ENCODE results near the gene ENTR1.

ENTR1 gene

DNA sequence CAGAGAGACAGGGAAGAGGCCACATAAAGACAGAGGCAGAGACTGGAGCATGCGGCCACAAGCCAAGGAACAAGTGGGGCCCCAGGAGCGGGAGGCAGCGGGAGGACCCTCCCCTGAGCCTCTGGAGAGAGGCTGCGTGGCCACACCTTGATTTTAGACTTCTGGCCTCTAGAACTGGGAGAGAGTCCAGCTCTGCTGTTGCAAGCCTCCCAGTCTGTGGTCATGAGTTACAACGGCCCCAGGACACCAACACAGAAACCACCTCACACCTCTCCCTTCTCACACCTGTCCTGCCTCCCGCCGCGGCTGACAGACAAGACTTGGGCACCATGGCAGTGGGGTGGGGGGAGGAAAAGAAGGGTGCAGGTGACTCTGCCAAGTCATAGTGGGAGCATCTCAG lies 27.0 kb upstream of the ENTR1 start:
- Histone ChIP-seq H3K4me3 (ENCODE audit: low read length) (peak overlapping the region; percentile 87), H3K9ac (ENCODE audit: low read length) (peak overlapping the region; percentile 90), H3K4me1 (ENCODE audit: control insufficient read depth, insufficient read depth, low read length) (peaks cover 25% of the 10 kb centered on the region), H3K27me3 (replicated peaks; ENCODE audit: control insufficient read depth, insufficient read depth, low read length) (no peaks in the 10 kb centered on the region), H3K36me3 (ENCODE audit: control insufficient read depth, insufficient read depth, low read length, severe bottlenecking) (peaks cover 27% of the 10 kb centered on the region), H3K9me3 (ENCODE audit: control insufficient read depth, low read length) (no peaks in the 10 kb centered on the region)
- DNase-seq (ENCODE audit: low read depth) = peak; percentile 52

DNA sequence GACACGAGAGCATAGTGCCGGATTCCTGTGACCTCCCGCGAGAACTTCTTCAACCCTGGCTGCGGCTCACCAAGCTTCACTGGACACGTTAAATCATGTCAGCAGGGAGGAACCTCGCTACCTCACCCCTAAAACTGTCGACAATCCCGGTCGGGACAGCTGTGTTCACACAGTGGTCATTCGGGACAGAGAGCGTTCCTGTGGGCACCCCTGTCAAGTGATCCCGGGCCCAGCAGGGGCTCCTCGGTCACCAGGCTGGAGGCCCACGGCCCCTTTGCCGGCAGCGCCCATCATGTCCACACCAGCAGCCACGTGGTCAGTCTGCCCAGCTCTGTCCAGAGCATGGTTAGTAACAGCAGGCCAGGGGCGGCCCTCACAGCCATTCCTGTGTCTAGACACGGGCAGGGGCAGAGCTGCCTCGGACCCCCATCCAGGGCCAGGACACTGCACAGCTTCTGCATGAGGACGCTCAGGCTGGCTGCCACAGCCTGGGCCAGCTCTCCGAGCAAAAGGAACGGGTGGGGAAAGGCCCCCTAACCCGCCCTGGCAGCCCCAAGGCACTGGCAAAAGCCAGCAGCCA lies 25.7 kb upstream of the ENTR1 start:
- Histone ChIP-seq H3K27me3 (replicated peaks; ENCODE audit: control insufficient read depth, insufficient read depth, low read length) (no peaks in the 10 kb centered on the region), H3K36me3 (ENCODE audit: control insufficient read depth, insufficient read depth, low read length, severe bottlenecking) (peaks cover 21% of the 10 kb centered on the region), H3K4me3 (ENCODE audit: low read length) (no peak overlapping the region), H3K9ac (ENCODE audit: low read length) (no peak overlapping the region), H3K4me1 (ENCODE audit: control insufficient read depth, insufficient read depth, low read length) (peaks cover 25% of the 10 kb centered on the region), H3K9me3 (ENCODE audit: control insufficient read depth, low read length) (no peaks in the 10 kb centered on the region)
- DNase-seq (ENCODE audit: low read depth) = no peak

DNA sequence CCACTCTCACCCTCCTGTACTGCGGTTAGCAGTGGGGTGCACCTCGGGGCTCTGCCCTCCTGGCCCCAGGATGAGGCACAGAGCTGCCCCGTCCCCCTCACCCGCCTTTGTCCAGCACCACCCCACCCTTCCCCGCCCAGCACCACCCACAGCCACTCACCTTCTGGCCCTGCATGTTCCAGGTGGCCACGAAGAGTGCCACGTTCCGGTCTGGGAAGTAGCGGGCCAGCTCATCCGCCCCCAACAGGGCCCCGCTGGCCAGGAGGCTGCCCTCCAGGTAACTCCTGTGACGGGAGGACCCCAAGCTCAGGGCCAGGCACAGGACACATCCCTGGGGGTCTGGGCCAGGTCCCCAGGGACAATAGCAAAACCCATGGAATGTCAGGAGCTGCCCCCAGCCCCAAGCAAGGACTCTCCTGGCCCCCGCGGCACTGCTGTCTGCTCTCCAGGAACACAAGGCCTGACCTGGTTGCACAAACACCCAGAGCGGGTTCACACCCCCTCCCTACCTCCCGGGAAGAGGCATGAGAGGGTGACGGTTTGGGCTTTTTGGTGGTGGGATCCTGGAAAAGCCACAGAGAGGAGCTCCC lies 24.3 kb upstream of the ENTR1 start:
- H3K27me3 ChIP-seq (replicated peaks; ENCODE audit: control insufficient read depth, insufficient read depth, low read length) = no peaks in the 10 kb centered on the region
- H3K4me1 ChIP-seq (ENCODE audit: control insufficient read depth, insufficient read depth, low read length) = peaks cover 20% of the 10 kb centered on the region
- H3K36me3 ChIP-seq (ENCODE audit: control insufficient read depth, insufficient read depth, low read length, severe bottlenecking) = peaks cover 22% of the 10 kb centered on the region
- DNase-seq (ENCODE audit: low read depth) = no peak
- no peak overlapping the region for H3K9ac ChIP-seq (ENCODE audit: low read length)
- H3K4me3 ChIP-seq (ENCODE audit: low read length) = no peak overlapping the region
- no peaks in the 10 kb centered on the region for H3K9me3 ChIP-seq (ENCODE audit: control insufficient read depth, low read length)

DNA sequence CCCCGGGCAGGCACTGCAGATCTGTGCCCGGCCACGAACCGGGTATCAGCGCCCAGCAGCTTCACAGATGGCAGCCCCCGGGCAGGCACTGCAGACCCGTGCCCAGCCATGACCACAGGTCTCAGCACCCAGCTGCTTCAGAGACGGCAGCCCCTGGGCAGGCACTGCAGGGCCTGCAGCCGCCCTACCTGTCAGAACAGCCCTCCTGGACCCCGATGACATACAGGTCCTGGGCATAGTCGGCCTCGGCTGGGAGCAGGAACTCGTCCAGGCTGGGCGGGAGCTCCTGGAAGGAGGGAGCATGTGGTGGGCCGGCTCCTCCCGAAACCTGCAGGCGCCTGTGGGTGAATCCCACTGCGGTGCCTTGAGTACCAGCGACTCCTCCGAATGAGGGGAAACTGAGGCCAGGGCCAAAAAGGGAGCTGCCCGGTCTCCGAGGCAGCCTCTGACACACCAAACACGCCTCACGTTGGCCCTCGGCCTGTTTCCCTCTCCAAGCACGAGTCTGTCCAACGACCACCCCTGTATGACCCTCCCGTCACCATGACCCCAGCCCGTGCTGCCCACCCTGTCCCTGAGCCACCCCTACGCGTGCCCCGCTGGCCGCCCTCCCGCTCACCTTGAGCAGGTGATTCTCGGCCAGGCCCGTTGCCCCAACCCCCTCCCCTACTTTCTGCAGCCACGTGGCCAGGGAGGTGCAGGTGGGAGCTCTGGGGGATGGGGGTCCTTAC lies 23.6 kb upstream of the ENTR1 start:
- Histone ChIP-seq H3K9me3 (ENCODE audit: control insufficient read depth, low read length) (no peaks in the 10 kb centered on the region), H3K9ac (ENCODE audit: low read length) (no peak overlapping the region), H3K4me3 (ENCODE audit: low read length) (no peak overlapping the region), H3K4me1 (ENCODE audit: control insufficient read depth, insufficient read depth, low read length) (peaks cover 20% of the 10 kb centered on the region), H3K36me3 (ENCODE audit: control insufficient read depth, insufficient read depth, low read length, severe bottlenecking) (peaks cover 28% of the 10 kb centered on the region), H3K27me3 (replicated peaks; ENCODE audit: control insufficient read depth, insufficient read depth, low read length) (no peaks in the 10 kb centered on the region)
- DNase-seq (ENCODE audit: low read depth) = no peak

DNA sequence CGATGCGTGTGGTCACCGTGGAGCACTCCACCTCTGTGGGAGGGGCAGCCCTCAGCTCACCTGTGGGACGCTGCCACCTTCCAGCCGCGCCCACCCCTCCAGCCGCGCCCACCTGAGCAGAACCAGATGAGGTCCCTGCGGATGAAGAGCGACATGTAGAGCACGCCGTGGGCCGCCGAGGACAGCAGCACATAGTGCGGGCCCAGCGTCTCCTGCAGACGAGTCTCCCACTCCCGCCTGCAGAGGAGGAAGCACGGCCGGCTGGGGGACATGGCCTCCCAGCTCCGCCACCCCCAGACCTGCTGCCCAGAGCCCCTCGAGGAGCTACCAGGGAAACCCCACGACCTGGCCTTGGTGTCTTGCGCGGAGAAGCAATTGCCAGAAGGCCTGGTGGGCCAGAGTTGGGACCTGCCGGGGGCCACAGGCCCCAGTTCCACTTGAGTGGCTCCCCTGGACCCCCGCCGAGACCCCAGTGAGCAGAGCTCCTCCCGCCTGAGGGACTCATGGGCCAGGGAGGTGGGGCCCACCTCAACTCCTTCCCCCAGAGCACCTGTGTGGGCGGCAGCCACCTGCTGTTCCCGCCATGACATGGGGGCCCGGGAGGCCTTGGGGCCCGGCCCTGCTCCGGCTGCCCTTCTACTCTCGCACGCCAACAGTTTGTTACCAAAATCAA lies 22.8 kb upstream of the ENTR1 start:
- Histone ChIP-seq H3K9ac (ENCODE audit: low read length) (no peak overlapping the region), H3K4me3 (ENCODE audit: low read length) (no peak overlapping the region), H3K36me3 (ENCODE audit: control insufficient read depth, insufficient read depth, low read length, severe bottlenecking) (peaks cover 32% of the 10 kb centered on the region), H3K27me3 (replicated peaks; ENCODE audit: control insufficient read depth, insufficient read depth, low read length) (no peaks in the 10 kb centered on the region), H3K4me1 (ENCODE audit: control insufficient read depth, insufficient read depth, low read length) (peaks cover 19% of the 10 kb centered on the region), H3K9me3 (ENCODE audit: control insufficient read depth, low read length) (no peaks in the 10 kb centered on the region)
- DNase-seq (ENCODE audit: low read depth) = no peak

DNA sequence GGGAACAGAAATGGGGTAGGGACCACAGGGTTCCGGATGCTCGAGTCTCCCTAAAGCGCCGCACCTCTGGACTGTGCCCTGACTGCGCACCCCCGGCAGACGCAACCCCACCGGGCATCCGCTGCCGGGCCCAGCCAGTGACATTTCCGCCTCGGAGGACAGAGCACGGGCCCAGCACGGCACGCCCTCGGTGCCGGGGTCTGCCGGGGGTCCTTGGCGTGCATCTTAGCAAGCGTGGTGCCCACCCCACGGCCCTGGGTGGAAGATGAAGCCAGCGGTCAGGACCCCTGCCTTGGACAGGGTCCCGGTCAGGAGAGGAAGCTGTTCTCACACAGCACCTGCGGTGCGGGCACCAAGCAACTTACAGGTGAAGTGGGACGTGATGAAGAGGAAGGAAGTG lies 22.2 kb upstream of the ENTR1 start:
- DNase-seq (ENCODE audit: low read depth) = no peak
- Histone ChIP-seq H3K4me3 (ENCODE audit: low read length) (no peak overlapping the region), H3K4me1 (ENCODE audit: control insufficient read depth, insufficient read depth, low read length) (peaks cover 13% of the 10 kb centered on the region), H3K36me3 (ENCODE audit: control insufficient read depth, insufficient read depth, low read length, severe bottlenecking) (peaks cover 32% of the 10 kb centered on the region), H3K27me3 (replicated peaks; ENCODE audit: control insufficient read depth, insufficient read depth, low read length) (no peaks in the 10 kb centered on the region), H3K9ac (ENCODE audit: low read length) (no peak overlapping the region), H3K9me3 (ENCODE audit: control insufficient read depth, low read length) (no peaks in the 10 kb centered on the region)

DNA sequence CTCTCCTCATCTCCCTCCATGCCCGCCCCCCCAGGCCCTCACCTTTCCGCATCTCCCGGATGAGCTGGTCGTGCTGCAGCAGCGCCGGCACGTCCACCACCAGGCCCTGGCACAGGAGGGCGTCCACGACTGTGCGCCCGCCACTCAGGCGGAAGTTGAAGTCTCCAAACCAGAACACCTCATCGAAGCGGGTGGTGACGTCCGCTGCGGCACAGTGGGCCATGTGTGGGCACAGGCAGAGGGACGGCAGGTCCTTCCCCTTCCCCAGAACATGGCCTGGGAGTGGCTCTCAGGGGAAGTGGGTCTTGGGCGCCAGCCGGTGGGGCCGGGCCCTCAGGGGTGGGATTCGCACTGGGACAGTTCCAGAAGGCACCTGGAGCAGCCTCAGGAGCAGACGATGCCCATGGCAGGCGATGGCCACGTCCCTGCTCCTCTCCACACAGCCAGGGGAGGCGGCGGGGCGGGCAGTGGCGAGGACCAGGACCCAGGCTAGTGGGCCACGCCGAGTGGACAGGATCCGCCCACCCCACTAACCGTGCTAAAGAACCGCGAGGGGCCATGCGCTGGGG lies 21.5 kb upstream of the ENTR1 start:
- peaks cover 6% of the 10 kb centered on the region for H3K4me1 ChIP-seq (ENCODE audit: control insufficient read depth, insufficient read depth, low read length)
- H3K27me3 ChIP-seq (replicated peaks; ENCODE audit: control insufficient read depth, insufficient read depth, low read length) = no peaks in the 10 kb centered on the region
- H3K9ac ChIP-seq (ENCODE audit: low read length) = no peak overlapping the region
- no peak overlapping the region for H3K4me3 ChIP-seq (ENCODE audit: low read length)
- no peak for DNase-seq (ENCODE audit: low read depth)
- H3K9me3 ChIP-seq (ENCODE audit: control insufficient read depth, low read length) = no peaks in the 10 kb centered on the region
- H3K36me3 ChIP-seq (ENCODE audit: control insufficient read depth, insufficient read depth, low read length, severe bottlenecking) = peaks cover 32% of the 10 kb centered on the region

DNA sequence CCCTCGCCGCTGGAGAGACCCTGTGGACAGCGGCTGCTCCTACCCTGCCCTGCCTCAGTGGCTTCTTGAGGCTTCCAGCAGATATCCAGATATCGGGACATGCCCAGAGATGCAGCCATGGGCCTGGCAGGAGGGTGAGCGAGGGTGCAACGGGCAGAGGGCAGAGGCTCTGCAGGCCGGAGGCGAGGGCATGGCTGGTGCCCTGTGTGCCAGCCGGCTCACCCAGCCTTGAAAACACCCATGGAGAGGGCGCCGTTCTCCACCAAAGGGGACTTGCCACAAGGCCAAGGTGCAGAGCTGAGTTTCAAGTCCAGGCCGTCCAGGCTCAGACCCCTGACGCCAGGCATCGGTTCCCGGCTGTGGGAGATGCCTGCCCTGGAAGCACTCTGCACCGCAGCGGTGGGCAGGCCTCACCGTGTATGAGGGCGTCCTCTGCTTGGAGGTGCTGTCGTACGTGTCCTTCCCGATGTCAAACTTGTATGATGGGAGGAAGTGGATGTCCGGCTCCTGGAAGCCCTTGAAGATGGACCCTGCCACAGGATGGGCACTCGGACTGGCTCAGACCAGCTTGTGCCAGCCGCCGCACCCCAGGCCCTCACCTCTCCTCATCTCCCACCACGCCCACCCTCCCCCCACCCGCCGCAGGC lies 20.3 kb upstream of the ENTR1 start:
- Histone ChIP-seq H3K9ac (ENCODE audit: low read length) (no peak overlapping the region), H3K4me1 (ENCODE audit: control insufficient read depth, insufficient read depth, low read length) (no peaks in the 10 kb centered on the region), H3K36me3 (ENCODE audit: control insufficient read depth, insufficient read depth, low read length, severe bottlenecking) (peaks cover 32% of the 10 kb centered on the region), H3K9me3 (ENCODE audit: control insufficient read depth, low read length) (no peaks in the 10 kb centered on the region), H3K4me3 (ENCODE audit: low read length) (no peak overlapping the region), H3K27me3 (replicated peaks; ENCODE audit: control insufficient read depth, insufficient read depth, low read length) (no peaks in the 10 kb centered on the region)
- no peak for DNase-seq (ENCODE audit: low read depth)

DNA sequence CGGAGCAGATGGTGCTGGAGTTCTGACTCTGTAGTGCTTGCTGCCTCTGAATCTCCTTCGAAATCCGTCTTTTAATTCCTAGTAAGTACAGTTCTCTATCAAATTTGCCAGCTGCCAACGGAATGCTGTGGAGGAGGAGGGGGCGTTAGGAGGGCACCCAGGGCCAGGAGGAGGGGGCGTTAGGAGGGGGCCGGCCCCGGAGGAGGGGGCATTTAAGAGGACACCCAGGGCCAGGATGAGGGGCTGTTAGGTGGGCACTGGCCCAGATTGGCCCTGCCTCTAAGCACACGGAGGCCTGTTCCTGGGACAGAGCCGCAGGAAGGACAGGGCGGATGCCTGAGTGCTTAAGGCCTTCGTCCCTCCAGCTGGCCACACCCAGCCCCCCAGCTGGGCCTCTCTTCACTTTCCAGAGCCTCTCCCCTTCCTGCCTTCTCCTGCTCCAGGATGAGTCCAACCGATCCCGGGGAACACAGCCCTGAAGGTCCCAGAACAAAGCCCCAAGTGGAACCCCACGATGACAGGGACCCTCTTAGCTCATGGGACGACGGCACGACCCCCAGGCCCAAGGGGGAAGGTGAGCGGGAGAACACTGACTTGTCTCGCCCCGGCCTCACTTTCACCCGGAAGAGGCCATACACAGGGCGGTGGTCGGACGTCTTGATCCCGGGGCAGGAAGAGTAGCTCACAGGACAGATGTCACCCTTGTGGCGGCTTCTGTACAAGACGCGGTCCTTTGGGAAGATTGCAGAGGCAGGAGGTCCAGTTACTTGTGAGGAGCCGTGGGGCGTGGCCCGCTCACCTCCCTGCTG lies 19.5 kb upstream of the ENTR1 start:
- no peaks in the 10 kb centered on the region for H3K9me3 ChIP-seq (ENCODE audit: control insufficient read depth, low read length)
- no peaks in the 10 kb centered on the region for H3K27me3 ChIP-seq (replicated peaks; ENCODE audit: control insufficient read depth, insufficient read depth, low read length)
- H3K36me3 ChIP-seq (ENCODE audit: control insufficient read depth, insufficient read depth, low read length, severe bottlenecking) = peaks cover 33% of the 10 kb centered on the region
- no peak overlapping the region for H3K9ac ChIP-seq (ENCODE audit: low read length)
- H3K4me3 ChIP-seq (ENCODE audit: low read length) = no peak overlapping the region
- DNase-seq (ENCODE audit: low read depth) = no peak
- no peaks in the 10 kb centered on the region for H3K4me1 ChIP-seq (ENCODE audit: control insufficient read depth, insufficient read depth, low read length)

DNA sequence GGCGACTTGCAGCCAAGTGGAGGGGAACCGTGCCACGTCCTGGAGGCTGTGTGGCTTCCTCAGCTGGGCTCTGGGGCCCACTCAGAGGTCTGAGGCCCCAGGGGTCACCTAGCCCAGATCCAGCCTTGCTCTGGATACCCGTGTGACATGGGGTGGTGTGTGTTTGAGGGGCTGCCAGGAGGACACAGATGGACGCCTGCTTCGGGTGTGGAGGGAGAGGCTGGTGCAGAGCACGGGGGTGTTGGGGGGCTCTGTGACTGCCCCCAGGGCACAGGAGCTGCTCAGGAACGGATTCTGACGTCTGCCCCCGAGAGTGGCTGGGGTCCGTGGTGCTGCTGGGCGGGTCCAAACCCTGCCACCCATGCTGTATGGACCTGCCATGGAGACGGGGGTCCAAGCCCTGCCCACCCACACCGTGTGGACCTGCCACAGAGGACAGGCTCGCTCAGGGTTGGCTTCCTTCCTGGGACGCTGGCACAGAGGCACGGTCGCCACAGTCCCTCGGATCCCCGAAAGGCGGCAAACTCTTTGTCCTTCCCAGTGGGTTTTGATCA lies 18.7 kb upstream of the ENTR1 start:
- Histone ChIP-seq H3K9ac (ENCODE audit: low read length) (no peak overlapping the region), H3K4me3 (ENCODE audit: low read length) (no peak overlapping the region), H3K9me3 (ENCODE audit: control insufficient read depth, low read length) (no peaks in the 10 kb centered on the region), H3K36me3 (ENCODE audit: control insufficient read depth, insufficient read depth, low read length, severe bottlenecking) (peaks cover 40% of the 10 kb centered on the region), H3K4me1 (ENCODE audit: control insufficient read depth, insufficient read depth, low read length) (no peaks in the 10 kb centered on the region), H3K27me3 (replicated peaks; ENCODE audit: control insufficient read depth, insufficient read depth, low read length) (no peaks in the 10 kb centered on the region)
- DNase-seq (ENCODE audit: low read depth) = no peak

Data from adipocyte (in vitro differentiated cells).